Thyroid gland (tissue), 4 donors: ENCODE results near the gene SFT2D3.

Experiments
- POLR2A ChIP-seq, 2 donors: fragments of 450-650 bp; IDR thresholded peaks; one replicate each; pipeline ENCODE4 v1.6.1; 2017; ENCODE audit warnings: antibody characterized with exemption in 2 of 2, mild to moderate bottlenecking in 2 of 2, moderate library complexity in 1 of 2
- TF ChIP-seq, protein P1 (sequence below), 6 experiments: fragments of 200-600 bp in 3 of 6; fragments of 450-650 bp in 3 of 6; sonication (generic) in 3 of 6; IDR thresholded peaks; one replicate each; pipeline ENCODE4 v1.5.1; 2016 to 2019; ENCODE audit warnings: antibody characterized with exemption in 6 of 6, mild to moderate bottlenecking in 2 of 6, inconsistent platforms in 1 of 6, moderate library complexity in 1 of 6

DNA sequence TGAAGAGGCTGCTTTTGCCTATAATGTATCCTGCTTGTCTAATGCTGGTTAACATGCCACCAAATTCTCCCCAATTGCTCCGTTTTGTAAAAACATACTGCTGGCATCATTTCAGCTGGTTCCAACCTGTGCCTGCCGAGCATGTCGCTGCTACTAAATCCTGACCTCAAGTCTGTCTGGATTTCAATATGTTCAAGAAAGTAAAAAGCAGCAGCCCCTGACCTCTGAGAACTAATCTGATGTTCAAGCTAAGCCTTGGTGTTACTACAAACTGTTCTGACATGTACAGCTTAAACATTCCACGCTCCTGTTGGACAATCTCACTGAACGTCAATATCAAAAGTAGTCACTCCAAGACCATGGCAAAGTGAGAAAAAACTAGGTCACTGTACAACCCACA, 46.3 kb downstream of the SFT2D3 start:
- TF ChIP-seq, protein P1, sequence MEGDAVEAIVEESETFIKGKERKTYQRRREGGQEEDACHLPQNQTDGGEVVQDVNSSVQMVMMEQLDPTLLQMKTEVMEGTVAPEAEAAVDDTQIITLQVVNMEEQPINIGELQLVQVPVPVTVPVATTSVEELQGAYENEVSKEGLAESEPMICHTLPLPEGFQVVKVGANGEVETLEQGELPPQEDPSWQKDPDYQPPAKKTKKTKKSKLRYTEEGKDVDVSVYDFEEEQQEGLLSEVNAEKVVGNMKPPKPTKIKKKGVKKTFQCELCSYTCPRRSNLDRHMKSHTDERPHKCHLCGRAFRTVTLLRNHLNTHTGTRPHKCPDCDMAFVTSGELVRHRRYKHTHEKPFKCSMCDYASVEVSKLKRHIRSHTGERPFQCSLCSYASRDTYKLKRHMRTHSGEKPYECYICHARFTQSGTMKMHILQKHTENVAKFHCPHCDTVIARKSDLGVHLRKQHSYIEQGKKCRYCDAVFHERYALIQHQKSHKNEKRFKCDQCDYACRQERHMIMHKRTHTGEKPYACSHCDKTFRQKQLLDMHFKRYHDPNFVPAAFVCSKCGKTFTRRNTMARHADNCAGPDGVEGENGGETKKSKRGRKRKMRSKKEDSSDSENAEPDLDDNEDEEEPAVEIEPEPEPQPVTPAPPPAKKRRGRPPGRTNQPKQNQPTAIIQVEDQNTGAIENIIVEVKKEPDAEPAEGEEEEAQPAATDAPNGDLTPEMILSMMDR (IDR thresholded peaks at IDR 0.05), result no peak
- TF ChIP-seq POLR2A (IDR thresholded peaks at IDR 0.05), result no peak
